ENCODE data around the gene HACL1. TPM values are rescaled to one million over a fixed set of nuclear protein-coding genes. Genes with fewer than 3 reads are reported as not detected.

The HACL1 gene
- total RNA-seq, 1 donor from 2014 or later = 18.7 TPM

Other genes starting within 250 kb of the HACL1 start
- 17.9 and 18.1 TPM in 2 replicates for gene METTL6, start 174.0 kb downstream of the HACL1 start, total RNA-seq
- 27.8 and 28.9 TPM in 2 replicates for gene EAF1, start 174.0 kb downstream of the HACL1 start, total RNA-seq
- 2.7 and 3.9 TPM in 2 replicates for gene COLQ, start 79.9 kb downstream of the HACL1 start, total RNA-seq
- 5.4 and 6.4 TPM in 2 replicates for gene BTD, start 176 bp upstream of the HACL1 start, total RNA-seq
- gene ANKRD28, start 196.4 kb upstream of the HACL1 start, total RNA-seq = 58.4 and 60.4 TPM in 2 replicates